Measurements from ENCODE around the gene LIN28B. TPM values are rescaled to one million over a fixed set of nuclear protein-coding genes. Genes with fewer than 3 reads are reported as not detected.

The LIN28B gene
- total and polyA plus RNA-seq, 7 donors = not detected

- DNase-seq (no peak), ATAC-seq (no peak)
- Histone ChIP-seq H3K4me1 (peaks cover 18% of the 10 kb centered on the region), H3K27me3 (ENCODE audit: insufficient read depth in 3 of 3, low read length in 2 of 3) (no peaks in the 10 kb centered on the region), H3K36me3 (ENCODE audit: insufficient read depth in 1 of 2, low read depth in 1 of 2) (peaks cover 10 to 84% of the 10 kb centered on the region in 2 donors), H3K9me3 (no peaks in the 10 kb centered on the region), H3K27ac (no peak overlapping the region), H3K4me3 (no peak overlapping the region)
- intact Hi-C loops (cut with DNase I) = no loop called here
- no peak for TF ChIP-seq CTCF (IDR thresholded peaks at IDR 0.05)
- WGBS, 3 donors = 81 to 86% (median 86%) methylated on average over 3 of the region's 3 CpGs
Measured at GRCh38 chr6:105111105-105111504, 154.2 kb downstream of the LIN28B start.

- H3K4me1 ChIP-seq = peaks cover 18% of the 10 kb centered on the region
- WGBS, 3 donors = 96 to 98% (median 98%) methylated on average over 2 of the region's 2 CpGs
- H3K27me3 ChIP-seq (ENCODE audit: insufficient read depth in 3 of 3, low read length in 2 of 3) = no peaks in the 10 kb centered on the region
- H3K9me3 ChIP-seq = no peaks in the 10 kb centered on the region
- DNase-seq = no peak
- intact Hi-C loops (cut with DNase I) = no loop called here
- no peak for TF ChIP-seq CTCF (IDR thresholded peaks at IDR 0.05)
- H3K36me3 ChIP-seq (ENCODE audit: insufficient read depth in 1 of 2, low read depth in 1 of 2) = peaks cover 11 to 84% of the 10 kb centered on the region in 2 donors
- ATAC-seq = no peak
- no peak overlapping the region for H3K4me3 ChIP-seq
- H3K27ac ChIP-seq = no peak overlapping the region
Measured at GRCh38 chr6:105111871-105112270, 155.0 kb downstream of the LIN28B start.

GRCh38 chr6:105112577-105112976, 155.7 kb downstream of the LIN28B start:
- no peaks in the 10 kb centered on the region for H3K9me3 ChIP-seq
- no peaks in the 10 kb centered on the region for H3K27me3 ChIP-seq (ENCODE audit: insufficient read depth in 3 of 3, low read length in 2 of 3)
- H3K4me3 ChIP-seq = no peak overlapping the region
- ATAC-seq (peak in 1 of 4 donors; percentile 49), DNase-seq (no peak)
- intact Hi-C loops (cut with DNase I) = no loop called here
- peaks cover 18% of the 10 kb centered on the region for H3K4me1 ChIP-seq
- peak overlapping the region; percentile 58 for H3K27ac ChIP-seq
- H3K36me3 ChIP-seq (ENCODE audit: insufficient read depth in 1 of 2, low read depth in 1 of 2) = peaks cover 11 to 85% of the 10 kb centered on the region in 2 donors
- TF ChIP-seq CTCF (IDR thresholded peaks at IDR 0.05) = no peak
- 33 to 50% (median 43%) methylated on average over 1 of the region's 1 CpG for WGBS, 3 donors

- WGBS, 3 donors = 21 to 38% (median 28%) methylated on average over 6 of the region's 6 CpGs
- no peaks in the 10 kb centered on the region for H3K27me3 ChIP-seq (ENCODE audit: insufficient read depth in 3 of 3, low read length in 2 of 3)
- no peak overlapping the region for H3K4me3 ChIP-seq
- peak in 1 of 2 donors; percentile 58 for DNase-seq
- no peak for TF ChIP-seq CTCF (IDR thresholded peaks at IDR 0.05)
- H3K27ac ChIP-seq = peak overlapping the region; percentile 58
- ATAC-seq = peak; percentile 41 to 85 (median 65)
- peaks cover 11 to 85% of the 10 kb centered on the region in 2 donors for H3K36me3 ChIP-seq (ENCODE audit: insufficient read depth in 1 of 2, low read depth in 1 of 2)
- no peaks in the 10 kb centered on the region for H3K9me3 ChIP-seq
- intact Hi-C loops (cut with DNase I) = no loop called here
- peaks cover 18% of the 10 kb centered on the region for H3K4me1 ChIP-seq
Measured at GRCh38 chr6:105113422-105113821, 156.5 kb downstream of the LIN28B start.

- TF ChIP-seq CTCF (IDR thresholded peaks at IDR 0.05) = no peak
- DNase-seq (no peak), ATAC-seq (no peak)
- WGBS, 3 donors = 77 to 82% (median 81%) methylated on average over 5 of the region's 5 CpGs
- H3K36me3 ChIP-seq (ENCODE audit: insufficient read depth in 1 of 2, low read depth in 1 of 2) = peaks cover 11 to 87% of the 10 kb centered on the region in 2 donors
- no peak overlapping the region for H3K27ac ChIP-seq
- no peaks in the 10 kb centered on the region for H3K9me3 ChIP-seq
- peaks cover 5% of the 10 kb centered on the region for H3K4me1 ChIP-seq
- no peaks in the 10 kb centered on the region for H3K27me3 ChIP-seq (ENCODE audit: insufficient read depth in 3 of 3, low read length in 2 of 3)
- intact Hi-C loops (cut with DNase I) = no loop called here
- H3K4me3 ChIP-seq = no peak overlapping the region
Measured at GRCh38 chr6:105116150-105116549, 159.2 kb downstream of the LIN28B start.

All from psoas muscle (tissue), 8 donors.